DMS 273 (cell line): Measurements from ENCODE around the gene FLAD1.
A peak's percentile ranks its signal among the peaks of the same experiment; 100 is the strongest.

ENCODE experiments used
- DNase-seq: peaks from one replicate; lab custom pipeline; 2025; ENCODE audit not compliant: unreplicated experiment; lab: John Stamatoyannopoulos, UW

Gene FLAD1

DNA sequence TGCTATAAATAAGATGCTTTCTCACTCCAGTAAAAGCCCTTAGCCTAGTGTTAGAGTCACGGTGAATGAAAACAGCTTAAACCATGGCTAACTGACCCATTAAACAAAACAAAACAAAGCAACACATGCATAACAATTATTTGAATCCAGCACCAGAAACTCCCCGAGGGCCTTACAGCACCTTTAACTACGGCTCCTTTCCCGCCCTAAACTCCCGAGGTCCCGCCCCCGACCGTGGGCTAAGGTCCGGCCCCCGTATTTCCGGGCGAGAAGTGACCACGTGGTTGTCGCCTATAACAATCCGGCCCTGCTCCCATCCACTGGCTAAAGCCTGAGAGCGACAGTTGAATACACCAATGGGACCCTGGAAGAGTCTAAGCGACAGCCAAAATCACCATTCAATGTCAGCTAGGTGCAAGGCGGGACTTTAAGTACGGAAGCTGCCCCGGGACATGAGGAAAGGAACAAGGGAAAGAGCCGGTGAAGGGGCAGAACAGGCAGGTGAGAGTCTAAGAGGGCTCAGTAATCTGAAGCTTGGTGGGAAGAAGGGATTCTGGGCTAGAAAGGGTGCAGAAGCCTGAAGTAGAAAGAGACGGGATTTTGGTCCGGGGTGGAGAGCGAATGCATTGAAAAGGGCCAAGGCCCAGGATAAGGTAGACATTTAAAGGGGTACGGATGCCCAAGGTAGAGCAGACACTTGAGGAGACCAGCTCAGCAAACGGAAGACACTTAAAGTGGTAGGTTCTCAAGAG lies at the start of gene FLAD1:
FLAD1 (plus strand) TSS at position 448 of the 752 bp plus-strand sequence. CDS start 351 bp downstream, outside the sequence.
- DNase-seq, result peak; percentile 100

DNA sequence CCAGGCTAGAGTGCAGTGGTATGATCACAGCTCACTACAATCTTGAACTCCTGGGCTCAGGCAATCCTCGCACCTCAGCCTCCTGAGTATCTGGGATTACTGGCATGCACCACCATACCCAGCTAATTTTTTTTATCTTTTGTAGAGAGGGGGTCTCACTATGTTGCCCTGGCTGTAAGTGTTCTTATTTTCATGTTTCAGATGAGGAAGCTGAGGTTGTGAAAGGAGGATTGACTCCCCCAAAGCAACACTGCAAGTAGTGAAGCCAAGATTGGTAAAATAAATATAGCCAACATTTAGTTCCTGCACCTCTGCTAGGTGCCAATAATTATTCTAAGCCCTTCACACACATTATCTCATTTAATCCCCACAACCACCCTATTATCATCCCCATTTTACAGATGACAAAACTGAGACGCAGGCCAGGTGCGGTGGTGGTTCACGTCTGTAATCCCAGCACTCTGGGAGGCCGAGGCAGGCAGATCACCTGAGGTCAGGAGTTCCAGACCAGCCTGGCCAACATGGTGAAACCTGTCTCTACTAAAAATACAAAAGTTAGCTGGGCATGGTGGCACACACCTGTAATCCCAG lies 48.7 kb upstream of the FLAD1 start:
- no peak for DNase-seq

DNA sequence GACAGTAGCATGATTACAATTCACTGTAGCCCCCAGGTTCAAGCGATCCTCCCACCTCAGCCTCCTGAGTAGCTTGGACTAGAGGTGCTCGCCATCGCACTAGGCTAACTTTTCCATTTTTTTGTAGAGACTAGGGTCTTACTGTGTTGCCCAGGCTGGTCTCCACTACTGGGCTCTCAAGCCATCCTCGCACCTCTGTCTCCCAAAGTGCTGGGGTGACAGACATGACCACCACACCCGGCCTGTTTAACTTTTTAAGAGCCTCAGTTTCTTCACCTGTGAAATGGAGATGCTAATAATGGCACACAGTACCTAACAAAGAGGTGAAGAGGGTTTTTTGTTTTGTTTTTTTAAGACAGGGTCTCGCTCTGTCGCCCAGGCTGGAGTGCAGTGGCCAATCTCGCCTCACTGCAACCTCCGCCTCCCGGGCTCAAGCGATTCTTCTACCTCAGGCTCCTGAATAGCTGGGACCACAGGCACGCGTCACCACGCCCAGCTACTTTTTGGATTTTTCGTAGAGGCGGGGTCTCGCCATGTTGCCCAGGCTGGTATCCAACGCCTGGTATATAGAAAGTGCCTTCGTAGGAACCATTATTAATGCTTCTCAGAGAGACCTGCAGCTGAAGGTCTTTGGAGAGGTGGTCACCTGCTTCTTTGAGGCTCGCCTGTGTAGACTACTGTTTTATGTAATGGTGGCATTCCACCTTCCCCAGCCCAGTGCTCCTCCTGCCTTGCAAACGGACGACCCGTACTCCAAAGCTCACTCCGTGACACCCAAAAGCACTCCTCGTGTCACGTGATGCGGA lies 47.2 kb upstream of the FLAD1 start:
- DNase-seq, result no peak

DNA sequence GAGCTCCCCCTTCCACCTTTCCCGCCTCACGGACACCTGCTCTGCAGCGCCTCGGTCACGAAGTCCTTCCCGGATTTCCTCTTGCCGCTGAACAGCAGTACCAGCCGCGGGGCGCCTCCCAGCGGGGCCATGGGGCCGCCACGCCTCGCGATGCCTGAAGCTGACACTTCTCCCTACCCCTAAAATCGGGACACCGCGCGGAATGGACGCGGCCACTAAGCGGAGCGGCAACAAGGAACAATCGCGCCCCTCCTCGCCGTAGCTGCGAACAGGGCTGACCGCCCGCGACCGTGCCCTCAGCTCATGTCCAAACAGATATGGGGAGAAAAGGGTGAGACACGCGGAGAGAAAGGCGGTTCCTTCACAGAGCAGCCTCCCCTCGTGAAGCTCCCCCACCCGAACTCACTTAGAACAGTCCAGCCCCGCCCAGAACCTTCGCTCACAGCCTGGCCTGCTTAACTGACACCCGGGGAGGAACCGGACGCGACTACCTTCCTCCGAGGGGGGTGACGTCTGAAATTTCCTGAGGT lies 46.5 kb upstream of the FLAD1 start, which contains the start of gene PMVK:
PMVK (minus strand) TSS at position 165 of the 530 bp plus-strand sequence; CDS start at position 131, 34 bp downstream.
- peak; percentile 97 for DNase-seq

- DNase-seq, result peak; percentile 96
Observed at GRCh38 chr1:154937085-154937987, 45.8 kb upstream of the FLAD1 start.

DNA sequence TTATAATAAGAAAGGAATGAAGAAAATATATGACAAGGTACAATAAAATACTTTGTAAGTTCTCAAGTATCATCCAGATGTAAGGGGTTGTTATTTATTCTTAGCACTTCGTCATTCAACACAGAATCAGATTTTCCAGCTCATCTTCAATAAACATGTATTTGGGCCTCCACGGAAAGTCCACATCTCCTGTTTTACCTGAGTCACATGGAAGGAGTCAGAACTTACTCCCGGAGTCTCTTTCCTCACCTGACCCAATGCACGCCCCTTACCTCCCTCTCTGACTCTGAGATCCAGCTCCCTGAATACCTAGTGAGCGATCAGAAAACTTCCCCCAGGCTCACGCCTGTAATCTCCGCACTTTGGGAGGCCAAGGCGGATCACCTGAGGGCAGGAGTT lies 45.2 kb upstream of the FLAD1 start:
- no peak for DNase-seq

GRCh38 chr1:154938604-154939399 lies 44.3 kb upstream of the FLAD1 start:
- no peak for DNase-seq

DNA sequence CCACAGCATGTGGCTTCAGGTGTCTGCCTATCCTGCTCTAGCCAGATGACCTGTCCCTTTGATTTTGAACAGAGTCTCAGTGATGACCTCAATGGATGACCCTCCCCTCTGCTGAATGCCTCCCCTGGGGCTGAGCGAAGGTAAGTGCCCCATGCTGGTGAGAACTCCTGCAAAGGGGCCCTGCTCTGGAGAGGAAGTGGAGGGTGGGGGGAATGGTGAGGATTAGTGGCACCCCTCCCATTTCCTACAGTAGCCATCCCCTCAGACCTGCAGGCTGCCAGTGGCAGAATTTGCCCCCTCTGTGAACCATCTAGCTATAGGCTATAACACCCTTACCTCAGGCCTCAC lies 43.0 kb upstream of the FLAD1 start:
- DNase-seq, result no peak

DNA sequence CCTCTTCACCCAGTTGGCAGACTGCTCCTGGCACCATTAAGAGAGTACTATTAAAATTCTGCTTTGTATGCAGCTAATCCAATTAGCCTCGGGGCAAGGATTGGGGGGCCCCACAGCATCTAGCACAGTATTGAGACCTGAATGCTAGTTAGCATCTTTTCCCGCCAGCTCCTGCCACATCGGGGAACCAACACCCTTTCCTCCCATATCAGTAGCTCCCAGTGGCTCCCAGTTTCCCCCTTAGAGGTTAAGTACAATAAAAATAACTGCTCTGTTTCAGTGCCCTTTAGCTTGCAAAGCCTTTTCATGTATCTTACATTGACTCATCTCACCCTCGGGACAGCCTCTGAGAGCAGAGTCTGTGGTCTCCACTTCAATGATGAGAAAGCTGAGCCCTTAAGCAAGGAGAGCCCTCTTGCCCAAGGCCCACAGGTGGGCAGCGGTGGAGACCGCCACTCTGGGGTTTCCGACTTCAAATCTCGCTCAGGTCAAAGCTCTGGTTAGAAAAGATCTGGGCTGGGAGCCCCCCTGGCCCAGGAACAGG lies 42.4 kb upstream of the FLAD1 start:
- no peak for DNase-seq

DNA sequence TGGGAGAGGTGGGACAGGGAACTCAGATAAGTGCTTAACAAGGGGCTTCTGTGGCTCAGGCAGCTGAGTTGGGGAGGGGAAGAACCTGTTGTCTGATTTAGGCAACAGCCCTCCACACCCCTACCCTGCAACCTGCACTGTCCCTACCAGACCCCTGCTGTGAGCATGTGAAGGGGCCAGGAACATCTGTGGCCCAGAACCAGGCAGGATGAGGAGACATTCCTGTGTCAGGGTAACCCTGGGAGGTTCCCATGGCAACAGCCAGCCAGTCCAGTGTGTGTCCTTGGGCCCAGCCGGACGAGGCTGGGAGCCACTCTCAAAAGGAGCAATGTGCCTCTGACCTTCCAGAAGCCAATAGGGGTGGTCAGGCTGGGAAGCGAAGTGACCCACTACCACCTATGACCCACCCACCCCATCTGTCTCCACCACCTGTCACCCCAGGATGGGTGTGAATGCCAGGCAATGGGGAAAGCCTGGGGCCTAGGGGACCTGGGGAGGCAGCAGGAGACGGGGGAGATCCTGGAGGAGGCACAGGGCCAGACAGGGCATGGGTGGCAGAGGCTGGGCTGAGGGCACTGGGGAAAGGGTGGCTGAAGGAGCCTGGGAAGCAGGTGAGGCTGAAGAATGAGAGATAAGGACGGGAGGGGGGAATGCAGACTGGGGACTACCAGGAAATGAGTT lies 41.7 kb upstream of the FLAD1 start:
- DNase-seq, result peak; percentile 86

- peak; percentile 72 for DNase-seq
Observed at GRCh38 chr1:154943649-154944400, 39.3 kb upstream of the FLAD1 start.

DNA sequence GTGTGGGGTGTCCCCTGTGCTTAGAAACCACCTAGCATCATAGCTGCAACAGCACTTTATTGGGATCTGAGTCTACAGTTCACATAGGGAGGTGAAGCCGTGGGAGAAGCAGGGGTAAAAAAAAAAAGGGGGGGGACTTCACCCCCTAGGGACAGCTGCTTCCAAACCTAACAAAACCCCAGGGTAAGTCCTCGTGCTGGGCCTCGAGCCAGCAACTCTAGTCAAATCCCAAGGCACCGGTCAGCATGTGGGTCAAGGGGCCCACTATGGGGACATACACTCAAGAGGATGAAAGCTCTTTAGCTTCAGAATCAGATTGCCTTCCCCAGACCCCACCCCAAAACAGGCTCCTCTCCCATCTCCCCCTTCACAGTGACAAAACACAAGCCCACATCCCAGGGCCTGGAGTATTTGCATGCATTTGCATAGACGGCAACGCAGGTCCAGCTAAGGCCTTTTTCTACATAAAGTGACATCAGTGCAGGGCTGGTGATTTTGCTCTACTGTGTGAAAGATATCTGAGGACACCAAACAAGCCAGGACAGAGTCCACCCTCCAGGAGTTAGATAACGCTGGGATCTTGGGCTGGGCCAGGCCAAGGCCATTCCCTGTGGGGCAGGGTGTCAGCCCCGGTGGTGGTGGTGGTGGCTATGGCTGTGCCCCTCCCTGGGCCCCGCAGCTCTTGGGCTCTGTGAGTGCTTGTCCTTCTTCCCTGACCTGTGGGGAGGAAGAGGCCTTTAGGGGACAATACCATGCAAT lies 38.6 kb upstream of the FLAD1 start:
- no peak for DNase-seq

- DNase-seq, result no peak
Observed at GRCh38 chr1:154945160-154945961, 37.8 kb upstream of the FLAD1 start.

GRCh38 chr1:154945962-154946850 lies 36.9 kb upstream of the FLAD1 start:
- DNase-seq, result no peak

GRCh38 chr1:154948079-154948478 lies 35.1 kb upstream of the FLAD1 start:
- DNase-seq, result no peak
